ENCODE data around the gene DUSP28. TPM values are rescaled to one million over a fixed set of nuclear protein-coding genes. Genes with fewer than 3 reads are reported as not detected.

The DUSP28 gene
- total RNA-seq, 2 donors from 2014 or later = 5.8 to 14.3 TPM

DNA sequence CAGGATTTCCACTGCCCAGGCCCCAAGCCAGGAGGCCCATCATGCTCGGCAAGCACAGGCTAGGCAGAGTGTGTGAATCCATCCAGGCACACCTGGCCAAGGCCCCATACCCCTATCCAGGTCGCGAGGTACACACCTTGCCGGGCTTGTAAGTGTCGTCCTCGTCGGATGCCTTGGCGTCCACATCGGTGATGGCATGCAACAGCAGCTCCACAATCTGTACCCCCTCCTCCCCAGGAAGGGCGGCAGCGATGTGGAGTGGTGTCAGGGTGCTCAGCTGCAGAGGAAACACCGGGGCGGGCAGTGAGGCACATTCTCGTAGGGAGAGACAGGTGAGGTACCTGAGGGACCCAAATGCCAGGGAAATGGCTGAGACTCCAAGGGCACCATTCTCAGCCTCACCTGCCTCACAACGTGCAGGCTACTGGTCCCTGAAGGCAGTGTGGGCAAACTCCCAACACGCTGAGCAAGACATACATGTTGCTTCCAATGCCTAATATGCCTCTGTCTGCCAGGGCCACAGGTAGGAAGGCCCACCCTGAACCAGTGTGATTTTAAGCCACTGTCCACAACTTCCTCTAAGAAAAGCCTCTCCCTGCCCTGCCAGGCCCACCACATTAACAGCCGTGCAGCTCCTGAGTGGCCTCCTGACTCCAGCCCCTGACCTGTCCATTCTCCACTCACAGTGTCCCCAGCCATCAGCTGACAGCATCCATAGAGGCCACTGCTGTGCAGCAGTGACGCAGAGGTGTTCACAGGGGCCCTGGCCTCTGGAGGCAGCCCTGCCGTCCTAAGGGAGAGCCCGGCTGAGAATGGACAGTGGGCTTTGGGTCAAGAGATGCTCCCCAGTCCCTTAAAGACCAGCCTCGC lies 47.3 kb upstream of the DUSP28 start:
- ATAC-seq (ENCODE audit: insufficient number of reproducible peaks, low FRiP score, low read depth) = no peak
- H3K27me3 ChIP-seq (replicated peaks; ENCODE audit: insufficient read depth) = no peaks in the 10 kb centered on the region
- no peak for DNase-seq (ENCODE audit: low spot score)
- no peak overlapping the region for H3K4me3 ChIP-seq
- H3K9me3 ChIP-seq = no peaks in the 10 kb centered on the region
- H3K36me3 ChIP-seq = peaks cover 7% of the 10 kb centered on the region
- TF ChIP-seq, protein P1, sequence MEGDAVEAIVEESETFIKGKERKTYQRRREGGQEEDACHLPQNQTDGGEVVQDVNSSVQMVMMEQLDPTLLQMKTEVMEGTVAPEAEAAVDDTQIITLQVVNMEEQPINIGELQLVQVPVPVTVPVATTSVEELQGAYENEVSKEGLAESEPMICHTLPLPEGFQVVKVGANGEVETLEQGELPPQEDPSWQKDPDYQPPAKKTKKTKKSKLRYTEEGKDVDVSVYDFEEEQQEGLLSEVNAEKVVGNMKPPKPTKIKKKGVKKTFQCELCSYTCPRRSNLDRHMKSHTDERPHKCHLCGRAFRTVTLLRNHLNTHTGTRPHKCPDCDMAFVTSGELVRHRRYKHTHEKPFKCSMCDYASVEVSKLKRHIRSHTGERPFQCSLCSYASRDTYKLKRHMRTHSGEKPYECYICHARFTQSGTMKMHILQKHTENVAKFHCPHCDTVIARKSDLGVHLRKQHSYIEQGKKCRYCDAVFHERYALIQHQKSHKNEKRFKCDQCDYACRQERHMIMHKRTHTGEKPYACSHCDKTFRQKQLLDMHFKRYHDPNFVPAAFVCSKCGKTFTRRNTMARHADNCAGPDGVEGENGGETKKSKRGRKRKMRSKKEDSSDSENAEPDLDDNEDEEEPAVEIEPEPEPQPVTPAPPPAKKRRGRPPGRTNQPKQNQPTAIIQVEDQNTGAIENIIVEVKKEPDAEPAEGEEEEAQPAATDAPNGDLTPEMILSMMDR (IDR thresholded peaks at IDR 0.05) = no peak
- no peak overlapping the region for H3K27ac ChIP-seq
- no peaks in the 10 kb centered on the region for H3K4me1 ChIP-seq (ENCODE audit: control insufficient read depth in 1 of 2, low read depth in 2 of 2)

DNA sequence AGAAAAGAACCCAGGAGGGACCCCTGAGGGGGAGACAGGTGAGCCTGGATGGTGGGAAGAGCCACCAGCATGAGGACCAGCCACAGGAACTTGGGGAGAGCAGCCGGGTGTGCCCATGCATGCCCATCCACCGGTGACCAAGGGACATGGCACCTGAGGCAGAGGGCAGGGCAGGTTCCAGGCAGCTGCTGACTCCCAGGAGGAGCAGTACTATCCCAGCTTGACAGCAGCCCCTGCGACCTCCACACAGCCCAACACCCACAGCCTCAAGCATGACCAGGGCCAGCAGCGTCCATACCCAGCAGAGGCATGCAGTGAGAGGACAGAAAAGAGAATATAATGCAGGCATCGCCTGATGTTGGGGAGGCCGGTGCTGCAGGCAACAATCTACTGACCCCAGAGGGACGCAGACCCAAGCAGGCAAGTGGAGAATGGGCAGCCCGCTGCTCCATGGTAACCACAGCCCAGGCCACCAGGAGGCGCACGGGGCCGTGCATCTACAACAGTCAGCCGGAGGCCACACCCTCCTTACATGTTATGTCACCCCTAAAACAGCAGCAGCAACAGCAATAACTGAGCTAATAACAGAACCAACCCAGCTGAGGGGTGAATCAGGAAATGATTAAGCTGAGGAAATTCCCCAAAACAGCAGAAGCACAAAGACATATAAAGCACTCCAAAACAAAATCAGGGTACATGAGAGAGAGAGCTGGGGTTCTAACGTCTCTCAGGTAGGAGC lies 46.4 kb upstream of the DUSP28 start:
- ATAC-seq (ENCODE audit: insufficient number of reproducible peaks, low FRiP score, low read depth) = peak; percentile 48
- TF ChIP-seq, protein P1 (IDR thresholded peaks at IDR 0.05) = peak; percentile 65

DNA sequence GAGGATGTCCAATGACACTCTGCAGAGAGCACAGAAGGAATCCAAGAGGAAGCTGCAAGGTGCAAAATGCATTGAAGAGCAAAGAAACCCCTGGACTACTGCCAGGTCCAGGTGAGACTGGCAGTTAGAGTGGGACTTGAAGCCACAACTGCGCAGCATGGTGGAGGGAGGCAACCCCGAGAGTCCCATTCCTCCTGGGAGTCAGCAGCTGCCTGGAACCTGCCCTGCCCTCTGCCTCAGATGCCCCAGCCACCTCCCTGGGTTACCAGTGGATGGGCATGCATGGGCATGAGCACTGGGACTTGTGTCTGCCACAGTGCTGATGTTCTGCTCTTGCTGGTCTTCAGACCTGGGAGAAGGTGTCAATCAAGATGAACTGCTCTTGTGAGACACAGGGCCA lies 45.5 kb upstream of the DUSP28 start:
- H3K27me3 ChIP-seq (replicated peaks; ENCODE audit: insufficient read depth) = no peaks in the 10 kb centered on the region
- H3K4me3 ChIP-seq = no peak overlapping the region
- H3K36me3 ChIP-seq = peaks cover 7% of the 10 kb centered on the region
- peaks cover 0 to 3% of the 10 kb centered on the region in 2 donors for H3K4me1 ChIP-seq (ENCODE audit: control insufficient read depth in 1 of 2, low read depth in 2 of 2)
- ATAC-seq (ENCODE audit: insufficient number of reproducible peaks, low FRiP score, low read depth) = no peak
- H3K27ac ChIP-seq = no peak overlapping the region
- no peaks in the 10 kb centered on the region for H3K9me3 ChIP-seq
- TF ChIP-seq, protein P1 (IDR thresholded peaks at IDR 0.05) = no peak
- no peak for DNase-seq (ENCODE audit: low spot score)

More for the DNA sequence above, 46.4 kb upstream of the DUSP28 start:
- H3K4me3 ChIP-seq = no peak overlapping the region
- H3K27me3 ChIP-seq (replicated peaks; ENCODE audit: insufficient read depth) = no peaks in the 10 kb centered on the region
- no peaks in the 10 kb centered on the region for H3K4me1 ChIP-seq (ENCODE audit: control insufficient read depth in 1 of 2, low read depth in 2 of 2)
- DNase-seq (ENCODE audit: low spot score) = peak; percentile 38
- no peak overlapping the region for H3K27ac ChIP-seq
- no peaks in the 10 kb centered on the region for H3K9me3 ChIP-seq
- H3K36me3 ChIP-seq = peaks cover 7% of the 10 kb centered on the region

DNA sequence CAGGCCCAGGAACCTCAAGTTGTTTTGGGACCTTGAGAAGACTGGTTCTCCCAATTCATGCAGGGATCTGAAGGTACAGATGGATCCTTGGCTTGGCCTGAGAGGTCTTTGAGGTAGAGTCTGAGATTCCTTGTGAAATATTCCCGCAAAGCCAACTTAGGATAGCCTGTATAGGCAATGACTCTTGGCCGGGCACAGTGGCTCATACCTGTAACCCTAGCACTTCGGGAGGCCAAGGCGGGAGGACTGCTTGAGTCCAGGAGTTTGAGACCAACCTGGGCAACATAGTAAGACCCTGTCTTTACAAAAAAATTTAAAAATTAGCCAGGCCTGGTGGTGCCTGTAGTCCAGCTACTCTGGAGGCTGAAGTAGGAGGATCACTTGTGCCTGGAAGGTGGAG lies 42.8 kb upstream of the DUSP28 start:
- H3K27ac ChIP-seq = no peak overlapping the region
- H3K4me1 ChIP-seq (ENCODE audit: control insufficient read depth in 1 of 2, low read depth in 2 of 2) = peaks cover 0 to 13% of the 10 kb centered on the region in 2 donors
- H3K36me3 ChIP-seq = no peaks in the 10 kb centered on the region
- DNase-seq (ENCODE audit: low spot score) (no peak), ATAC-seq (ENCODE audit: insufficient number of reproducible peaks, low FRiP score, low read depth) (no peak)
- TF ChIP-seq, protein P1 (IDR thresholded peaks at IDR 0.05) = no peak
- H3K9me3 ChIP-seq = no peaks in the 10 kb centered on the region
- no peaks in the 10 kb centered on the region for H3K27me3 ChIP-seq (replicated peaks; ENCODE audit: insufficient read depth)
- no peak overlapping the region for H3K4me3 ChIP-seq

DNA sequence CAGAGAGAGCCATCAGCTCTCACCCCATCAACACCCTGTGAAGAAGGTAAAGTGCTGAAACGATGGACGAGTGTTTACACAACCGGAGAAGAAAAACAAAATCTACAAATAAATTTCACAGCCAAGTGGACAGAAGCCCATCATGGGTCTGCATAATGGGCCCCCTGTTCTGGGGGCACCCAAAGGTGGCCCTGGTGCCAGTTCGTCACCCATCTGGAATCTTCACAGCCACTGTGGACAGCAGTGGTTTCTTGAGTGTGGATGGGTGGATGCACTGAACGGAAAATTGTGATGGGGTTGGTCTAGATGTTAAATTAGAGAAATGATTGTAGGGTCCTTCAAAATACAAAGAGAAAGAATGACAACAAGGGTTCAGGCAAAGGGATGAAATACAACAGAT lies 41.2 kb upstream of the DUSP28 start:
- no peak for ATAC-seq (ENCODE audit: insufficient number of reproducible peaks, low FRiP score, low read depth)
- TF ChIP-seq, protein P1 (IDR thresholded peaks at IDR 0.05) = no peak

More for the DNA sequence above, 41.2 kb upstream of the DUSP28 start:
- peaks cover 0 to 13% of the 10 kb centered on the region in 2 donors for H3K4me1 ChIP-seq (ENCODE audit: control insufficient read depth in 1 of 2, low read depth in 2 of 2)
- DNase-seq (ENCODE audit: low spot score) = no peak
- H3K27ac ChIP-seq = no peak overlapping the region
- H3K9me3 ChIP-seq = no peaks in the 10 kb centered on the region
- H3K27me3 ChIP-seq (replicated peaks; ENCODE audit: insufficient read depth) = no peaks in the 10 kb centered on the region
- H3K4me3 ChIP-seq = no peak overlapping the region
- H3K36me3 ChIP-seq = peaks cover 10% of the 10 kb centered on the region

Data from thoracic aorta (tissue), 2 donors.